H1 (cell line): ENCODE data around the gene FGR. TPM values are rescaled to one million over a fixed set of nuclear protein-coding genes. Genes with fewer than 3 reads are reported as not detected.

Source experiments
- CTCF ChIA-PET: fragments of 300-600 bp; sonication (Branson Sonifier 250); formaldehyde crosslinking; loops from one replicate; lab custom pipeline; 2021; ENCODE audit not compliant: partially characterized antibody; lab: Charles Lee
- POLR2A ChIA-PET: fragments of 300-600 bp; sonication (Branson Sonifier 250); formaldehyde crosslinking; loops from one replicate; lab custom pipeline; 2021; ENCODE audit warnings: inconsistent platforms; ENCODE audit not compliant: partially characterized antibody; lab: Charles Lee
- DNase-seq, 2 experiments: peaks; one replicate each; pipeline versions ENCODE4 v3.0.0 to v3.0.0-alpha.2; 2010 to 2022; ENCODE audit warnings: low spot score in 2 of 2, low read depth in 1 of 2, mixed read lengths in 1 of 2
- FAIRE-seq: peaks from 2 replicates; lab custom pipeline; 2011; peaks lifted over from hg19 to GRCh38; lab: Jason Lieb, UNC
- H2AFZ ChIP-seq: 2 replicates; pipeline ENCODE4 v1.8.1; 2012; ENCODE audit warnings: low read length, inconsistent platforms
- H2AK5ac ChIP-seq: 2 replicates; pipeline ENCODE4 v1.6.1; 2013; ENCODE audit warnings: low read depth, low read length
- H2BK120ac ChIP-seq: replicated peaks from 2 replicates; pipeline ENCODE3; 2013; ENCODE audit warnings: low read depth, low read length, inconsistent platforms
- H2BK12ac ChIP-seq: 2 replicates; pipeline ENCODE4 v1.6.1; 2013; ENCODE audit warnings: low read depth, low read length
- H2BK15ac ChIP-seq: 2 replicates; pipeline ENCODE4 v1.6.1; 2013; ENCODE audit warnings: low read length
- H2BK20ac ChIP-seq: 2 replicates; pipeline ENCODE4 v1.6.1; 2013; ENCODE audit warnings: low read length
- H2BK5ac ChIP-seq: 2 replicates; pipeline ENCODE4 v1.6.1; 2013; ENCODE audit warnings: low read depth, low read length
- H3K14ac ChIP-seq: 2 replicates; pipeline ENCODE4 v1.6.1; 2013; ENCODE audit warnings: inconsistent platforms; ENCODE audit not compliant: insufficient read length
- H3K18ac ChIP-seq: 2 replicates; pipeline ENCODE4 v1.6.1; 2013; ENCODE audit warnings: low read length; ENCODE audit errors: extremely low read depth
- H3K23ac ChIP-seq: 2 replicates; pipeline ENCODE4 v1.6.1; 2013; ENCODE audit warnings: inconsistent platforms; ENCODE audit not compliant: insufficient read length
- H3K23me2 ChIP-seq: 2 replicates; pipeline ENCODE4 v1.6.1; 2013; ENCODE audit warnings: low read depth, low read length
- H3K27ac ChIP-seq: 2 replicates; pipeline ENCODE4 v1.6.1; 2011; ENCODE audit warnings: low read depth, low read length, inconsistent platforms
- H3K27me3 ChIP-seq, 4 experiments: replicated peaks in 1 of 4; 1 replicate in 1 of 4; 2 replicates in 3 of 4; pipeline versions ENCODE4 v1.6.1 to v1.8.1; 2011 to 2013; ENCODE audit warnings: low read length in 3 of 4, mild to moderate bottlenecking in 3 of 4, inconsistent platforms in 2 of 4, mixed read lengths in 2 of 4, moderate library complexity in 1 of 4; ENCODE audit not compliant: control insufficient read depth in 3 of 4, insufficient read depth in 3 of 4; ENCODE audit errors: extremely low read depth in 1 of 4
- H3K36me3 ChIP-seq, 4 experiments: 2 replicates each; pipeline versions ENCODE4 v1.6.1 to v1.8.1; 2011 to 2013; ENCODE audit warnings: mild to moderate bottlenecking in 4 of 4, low read length in 3 of 4, moderate library complexity in 2 of 4, control low read depth in 1 of 4, inconsistent platforms in 1 of 4; ENCODE audit not compliant: insufficient read depth in 4 of 4, control insufficient read depth in 2 of 4
- H3K4ac ChIP-seq: replicated peaks from 2 replicates; pipeline ENCODE3; 2013; ENCODE audit warnings: low read length, low read depth, mixed read lengths, inconsistent platforms; ENCODE audit not compliant: insufficient read length
- H3K4me1 ChIP-seq, 4 experiments: replicated peaks in 1 of 4; 1 replicate in 1 of 4; 2 replicates in 3 of 4; pipeline versions ENCODE4 v1.6.1 to v1.8.1; 2011 to 2013; ENCODE audit warnings: low read length in 3 of 4, inconsistent platforms in 2 of 4, mixed read lengths in 1 of 4; ENCODE audit not compliant: insufficient read depth in 4 of 4, control insufficient read depth in 3 of 4
- H3K4me2 ChIP-seq, 2 experiments: 2 replicates each; pipeline versions ENCODE4 v1.6.1 to v1.8.1; 2011 to 2013; ENCODE audit warnings: low read depth in 2 of 2, low read length in 2 of 2, control low read depth in 1 of 2, inconsistent platforms in 1 of 2, mild to moderate bottlenecking in 1 of 2; ENCODE audit not compliant: insufficient read depth in 1 of 2
- H3K4me3 ChIP-seq, 4 experiments: fragments of 200-600, 300-600 bp in 1 of 4; sonication (generic), shearing (Covaris generic), sonication (Bioruptor Twin) in 1 of 4; 2 replicates each; pipeline versions ENCODE4 v1.5.1 to v1.8.1; 2011 to 2016; ENCODE audit warnings: low read length in 4 of 4, low read depth in 3 of 4, control low read depth in 2 of 4, inconsistent platforms in 2 of 4, mild to moderate bottlenecking in 2 of 4, mixed read lengths in 1 of 4, moderate library complexity in 1 of 4; ENCODE audit not compliant: insufficient read depth in 2 of 4; ENCODE audit errors: extremely low read depth in 1 of 4
- H3K56ac ChIP-seq: replicated peaks from 2 replicates; pipeline ENCODE3; 2013; ENCODE audit warnings: low read depth, mild to moderate bottlenecking, mixed read lengths, low read length, inconsistent platforms; ENCODE audit not compliant: insufficient read length
- H3K79me1 ChIP-seq: 2 replicates; pipeline ENCODE4 v1.6.1; 2013; ENCODE audit warnings: low read depth, low read length, control low read depth
- H3K79me2 ChIP-seq, 2 experiments: 2 replicates each; pipeline versions ENCODE4 v1.6.1 to v1.8.1; 2012 to 2013; ENCODE audit warnings: low read length in 2 of 2, mild to moderate bottlenecking in 2 of 2, inconsistent platforms in 1 of 2; ENCODE audit not compliant: insufficient read depth in 2 of 2, control insufficient read depth in 1 of 2
- H3K9ac ChIP-seq, 4 experiments: replicated peaks in 1 of 4; 1 replicate in 1 of 4; 2 replicates in 3 of 4; pipeline versions ENCODE4 v1.6.1 to v1.8.1; 2011 to 2013; ENCODE audit warnings: low read depth in 3 of 4, low read length in 3 of 4, control low read depth in 2 of 4, mild to moderate bottlenecking in 2 of 4, moderate library complexity in 2 of 4, inconsistent platforms in 1 of 4; ENCODE audit errors: extremely low read depth in 1 of 4
- H3K9me3 ChIP-seq, 2 experiments: 2 replicates each; pipeline versions ENCODE4 v1.6.1 to v1.8.1; 2012 to 2013; ENCODE audit warnings: mild to moderate bottlenecking in 2 of 2, moderate library complexity in 2 of 2, control low read depth in 1 of 2, inconsistent platforms in 1 of 2, low read depth in 1 of 2, low read length in 1 of 2, mixed read lengths in 1 of 2; ENCODE audit not compliant: insufficient read depth in 2 of 2
- H4K20me1 ChIP-seq, 2 experiments: replicated peaks in 1 of 2; 2 replicates each; pipeline versions ENCODE3 to v1.8.1; 2011 to 2013; ENCODE audit warnings: inconsistent platforms in 2 of 2, low read length in 2 of 2, mild to moderate bottlenecking in 1 of 2; ENCODE audit not compliant: insufficient read depth in 2 of 2, control insufficient read depth in 1 of 2
- H4K5ac ChIP-seq: 2 replicates; pipeline ENCODE4 v1.6.1; 2013; ENCODE audit warnings: low read length, low read depth, mixed read lengths, inconsistent platforms; ENCODE audit not compliant: insufficient read length
- H4K8ac ChIP-seq: 2 replicates; pipeline ENCODE4 v1.8.0; 2013; ENCODE audit warnings: mild to moderate bottlenecking, moderate library complexity, low read length, inconsistent platforms; ENCODE audit not compliant: insufficient read depth; ENCODE audit errors: extremely low read depth
- H4K91ac ChIP-seq: replicated peaks from 2 replicates; pipeline ENCODE3; 2013; ENCODE audit warnings: low read length, mixed read lengths, inconsistent platforms; ENCODE audit not compliant: insufficient read length
- CHD2 ChIP-seq: IDR thresholded peaks from 2 replicates; pipeline ENCODE4 v1.6.1; 2012; ENCODE audit warnings: low read length, improper control_type of control experiment
- EZH2 ChIP-seq: fragments of 200-600 bp; sonication (generic); IDR thresholded peaks from 2 replicates; pipeline ENCODE4 v1.7.1; 2012; ENCODE audit warnings: low read depth, mild to moderate bottlenecking, moderate library complexity, low read length, inconsistent platforms; ENCODE audit not compliant: severe bottlenecking
- NRF1 ChIP-seq: IDR thresholded peaks from 2 replicates; pipeline ENCODE4 v1.6.1; 2011; ENCODE audit warnings: mild to moderate bottlenecking, low read depth, low read length, improper control_type of control experiment
- POLR2AphosphoS5 ChIP-seq: IDR thresholded peaks from 2 replicates; pipeline ENCODE4 v1.6.1; 2011; ENCODE audit warnings: low read depth, low read length
- RAD21 ChIP-seq, 2 experiments: IDR thresholded peaks in 1 of 2; conservative IDR thresholded peaks in 1 of 2; 2 replicates each; pipeline ENCODE4 v1.6.1; 2011; ENCODE audit warnings: low read depth in 2 of 2, low read length in 2 of 2, improper control_type of control experiment in 1 of 2, inconsistent platforms in 1 of 2, mild to moderate bottlenecking in 1 of 2, moderate library complexity in 1 of 2
- RBBP5 ChIP-seq: IDR thresholded peaks from 2 replicates; pipeline ENCODE4 v1.7.1; 2012; ENCODE audit warnings: low read depth, mild to moderate bottlenecking, inconsistent platforms, low read length, moderate library complexity, borderline replicate concordance
- SRF ChIP-seq: IDR thresholded peaks from 2 replicates; pipeline ENCODE4 v1.6.1; 2011; ENCODE audit warnings: mild to moderate bottlenecking, low read depth, low read length, moderate library complexity
- YY1 ChIP-seq: IDR thresholded peaks from 2 replicates; pipeline ENCODE4 v1.6.1; 2011; ENCODE audit warnings: low read depth, mild to moderate bottlenecking, low read length
- WGBS, 2 experiments: shearing (Covaris generic) in 1 of 2; methylation state at CpG; one replicate each; pipeline versions ENCODE4 v1.1.6 to v1.1.7; 2013 to 2015; ENCODE audit warnings: low lambda C conversion rate in 2 of 2, mixed read lengths in 2 of 2, inconsistent platforms in 1 of 2, low coverage in 1 of 2, missing lambda C conversion rate in 1 of 2; ENCODE audit not compliant: insufficient replicate concordance in 2 of 2, insufficient coverage in 1 of 2, insufficient read length in 1 of 2; ENCODE audit errors: extremely low coverage in 1 of 2, missing lambda C conversion rate in 1 of 2; 5-methylcytosine and 5-hydroxymethylcytosine counted together
- polyA plus RNA-seq, 7 experiments: library from polyadenylated mRNA; depleted of rRNA in 3 of 7; stranded (reverse) in 5 of 7; unstranded in 2 of 7; fragments of >200 nt in 5 of 7; fragments of 200-250 nt in 2 of 7; gene quantifications; 1 replicate in 5 of 7; 2 replicates in 1 of 7; 4 replicates in 1 of 7; pipeline versions ENCODE4 v1.2.1 to v1.2.3, GENCODE V29; 2011 to 2013; ENCODE audit warnings: missing spikeins in 2 of 7, mixed read lengths in 2 of 7
- total RNA-seq: library from RNA; stranded (reverse); fragmentation: NEBNext Ultra II Directional; extraction: Animal tissue kit (Norgen Biotek cat#: 25700); gene quantifications from 2 replicates; pipeline ENCODE4 v1.2.1, GENCODE V29; 2021
- TF ChIP-seq, protein P1 (sequence below): IDR thresholded peaks from 2 replicates; pipeline ENCODE4 v1.6.1; 2012; ENCODE audit warnings: low read length, inconsistent platforms

The FGR gene
- total and polyA plus RNA-seq, 2 of the 8 experiments (the other 6 are each of a cell fraction or from before 2014, with no cell fraction given) = 0.22 to 0.95 TPM

DNA sequence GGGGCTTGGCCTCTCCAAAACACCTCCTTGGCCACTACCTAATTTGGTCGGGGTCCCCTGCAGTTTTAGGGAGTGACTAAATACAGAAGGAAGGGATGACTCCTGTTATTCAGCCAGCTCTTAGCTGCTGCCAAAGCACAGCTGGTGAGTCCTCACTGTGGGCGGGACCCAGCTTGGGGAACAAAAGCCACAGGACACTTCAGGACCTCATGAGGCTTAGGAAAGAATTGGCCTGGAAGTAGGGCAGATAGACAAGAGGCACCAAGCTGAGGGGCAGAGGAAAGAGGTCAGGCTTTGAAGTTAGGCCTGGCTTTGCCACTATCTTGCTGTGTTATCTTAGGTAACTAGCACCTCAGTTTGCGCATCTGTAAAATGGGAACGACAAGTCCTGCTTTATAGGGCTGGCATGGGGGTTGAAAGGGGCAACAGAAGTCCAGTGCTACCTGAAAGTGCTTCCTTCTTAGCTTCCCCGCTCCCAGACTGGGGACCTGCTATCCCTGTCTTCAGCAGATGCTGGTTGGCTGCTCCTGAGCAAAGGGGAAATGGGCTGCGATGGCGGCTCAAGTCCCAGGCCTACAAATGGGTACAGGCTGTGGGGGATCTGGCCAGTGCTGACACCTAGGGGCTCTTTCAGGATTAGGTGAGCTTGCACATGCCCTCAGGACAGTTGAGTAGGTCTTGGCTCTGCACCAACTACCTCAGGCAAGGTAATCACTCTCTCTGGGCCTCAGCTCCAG is 21.3 kb upstream of the FGR start:
- FAIRE-seq (peak; percentile 97), DNase-seq (peak; percentile 74 to 77)
- H3K79me1 ChIP-seq = no peaks in the 10 kb centered on the region
- H3K4ac ChIP-seq = no peak overlapping the region
- POLR2A ChIA-PET = interaction anchor here (0.6 to 1.5 kb wide), 6 partner anchors 10 to 673 kb away, joined by 3 to 5 read pairs (median 3); partner anchors contain the start of gene AHDC1
- no peak overlapping the region for H3K56ac ChIP-seq
- peak overlapping the region; percentile 24; the same call in 1 of the 2 replicates for H2BK20ac ChIP-seq
- H2AFZ ChIP-seq = no peak overlapping the region
- H3K36me3 ChIP-seq = no peaks in the 10 kb centered on the region
- CTCF ChIA-PET = interaction anchor here (0.8 to 3.0 kb wide), 24 partner anchors 9 to 356 kb away, joined by 3 to 32 read pairs (median 3); no protein-coding TSS in a partner anchor
- H3K4me2 ChIP-seq = peak overlapping the region; percentile 2 to 17; a peak in 2 of 4 replicates
- no peak overlapping the region for H4K8ac ChIP-seq
- no peak overlapping the region for H3K23ac ChIP-seq
- H4K5ac ChIP-seq = no peak overlapping the region
- no peak overlapping the region for H2AK5ac ChIP-seq
- H3K27ac ChIP-seq = no peak overlapping the region
- H2BK12ac ChIP-seq = peak overlapping the region; percentile 30; the same call in 1 of the 2 replicates
- H3K23me2 ChIP-seq = peaks cover 4% of the 10 kb centered on the region; the same call in 1 of the 2 replicates
- no peak overlapping the region for H3K14ac ChIP-seq
- no peaks in the 10 kb centered on the region for H3K79me2 ChIP-seq
- H4K20me1 ChIP-seq = no peaks in the 10 kb centered on the region
- 67% methylated on average over 7 of the region's 7 CpGs; no CpG with 5 or more reads in 1 of the 2 experiments for WGBS, 2 experiments
- H2BK15ac ChIP-seq = peak overlapping the region; percentile 2; the same call in 1 of the 2 replicates
- H3K9me3 ChIP-seq = no peaks in the 10 kb centered on the region
- H4K91ac ChIP-seq = no peak overlapping the region
- no peak overlapping the region for H3K9ac ChIP-seq
- peaks cover 0 to 2% (median 0%) of the 10 kb centered on the region in 4 experiments; a peak in 2 of 7 replicates for H3K27me3 ChIP-seq
- peaks cover 6 to 21% (median 17%) of the 10 kb centered on the region in 4 experiments for H3K4me1 ChIP-seq
- peak overlapping the region; percentile 29; the same call in 1 of the 2 replicates for H3K18ac ChIP-seq
- peak overlapping the region; percentile 6; the same call in 1 of the 2 replicates for H2BK5ac ChIP-seq
- no peak overlapping the region for H3K4me3 ChIP-seq
- H2BK120ac ChIP-seq = no peak overlapping the region
- TF ChIP-seq EZH2 = no peak
- no peak for TF ChIP-seq NRF1
- TF ChIP-seq, protein P1, sequence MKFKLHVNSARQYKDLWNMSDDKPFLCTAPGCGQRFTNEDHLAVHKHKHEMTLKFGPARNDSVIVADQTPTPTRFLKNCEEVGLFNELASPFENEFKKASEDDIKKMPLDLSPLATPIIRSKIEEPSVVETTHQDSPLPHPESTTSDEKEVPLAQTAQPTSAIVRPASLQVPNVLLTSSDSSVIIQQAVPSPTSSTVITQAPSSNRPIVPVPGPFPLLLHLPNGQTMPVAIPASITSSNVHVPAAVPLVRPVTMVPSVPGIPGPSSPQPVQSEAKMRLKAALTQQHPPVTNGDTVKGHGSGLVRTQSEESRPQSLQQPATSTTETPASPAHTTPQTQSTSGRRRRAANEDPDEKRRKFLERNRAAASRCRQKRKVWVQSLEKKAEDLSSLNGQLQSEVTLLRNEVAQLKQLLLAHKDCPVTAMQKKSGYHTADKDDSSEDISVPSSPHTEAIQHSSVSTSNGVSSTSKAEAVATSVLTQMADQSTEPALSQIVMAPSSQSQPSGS = peak; percentile 77; the same call in 1 of the 2 replicates
- no peak for TF ChIP-seq RBBP5
- TF ChIP-seq POLR2AphosphoS5 = no peak
- peak; percentile 96 for TF ChIP-seq SRF
- peak; percentile 41; the same call in 1 of the 2 replicates for TF ChIP-seq CHD2
- peak in 1 of 2 experiments; percentile 39; a peak in 2 of 4 replicates for TF ChIP-seq RAD21 (IDR thresholded peaks at IDR 0.05 in 1 of 2, conservative IDR thresholded peaks at IDR 0.05 in 1 of 2; ENCODE audit: low read depth in 2 of 2, low read length in 2 of 2)
- TF ChIP-seq YY1 = 0 out of 2 replicates have a peak, but pooled peaks have one; percentile 15
